KMS-11 (cell line): Measurements from ENCODE around the gene SOX2.
A peak's percentile ranks its signal among the peaks of the same experiment; 100 is the strongest.

ENCODE experiments used
- H2AFZ ChIP-seq: fragments of 200-600 bp; sonication (generic); 2 replicates; pipeline ENCODE4 v1.6.1; 2016; ENCODE audit warnings: antibody characterized with exemption, mixed run types, low read depth
- H3K27ac ChIP-seq: fragments of 200-600 bp; sonication (generic); 2 replicates; pipeline ENCODE4 v1.6.1; 2016; ENCODE audit warnings: mild to moderate bottlenecking, mixed run types
- H3K27me3 ChIP-seq: fragments of 200-600 bp; sonication (generic); 2 replicates; pipeline ENCODE4 v1.6.1; 2017; ENCODE audit warnings: mild to moderate bottlenecking, low read depth, mixed run types, moderate library complexity; ENCODE audit not compliant: insufficient read depth
- H3K36me3 ChIP-seq: fragments of 200-600 bp; sonication (generic); 2 replicates; pipeline ENCODE4 v1.6.1; 2017; ENCODE audit warnings: mild to moderate bottlenecking, mixed run types; ENCODE audit not compliant: insufficient read depth
- H3K4me1 ChIP-seq: fragments of 200-600 bp; sonication (generic); 2 replicates; pipeline ENCODE4 v1.6.1; 2016; ENCODE audit warnings: mild to moderate bottlenecking, low read depth, mixed run types; ENCODE audit not compliant: poor library complexity, severe bottlenecking
- H3K4me2 ChIP-seq: fragments of 200-600 bp; sonication (generic); 2 replicates; pipeline ENCODE4 v1.7.0; 2016; ENCODE audit warnings: mild to moderate bottlenecking, mixed run types
- H3K4me3 ChIP-seq: fragments of 200-600 bp; sonication (generic); IDR thresholded peaks from 2 replicates; pipeline ENCODE4 v1.6.1; 2017; ENCODE audit warnings: low read depth, low read length, mixed read lengths; ENCODE audit not compliant: insufficient read depth
- H3K79me2 ChIP-seq: fragments of 200-600 bp; sonication (generic); 2 replicates; pipeline ENCODE4 v1.6.1; 2016; ENCODE audit warnings: low read depth, mixed run types; ENCODE audit not compliant: insufficient read depth
- H3K9ac ChIP-seq: fragments of 200-600 bp; sonication (generic); 2 replicates; pipeline ENCODE4 v1.6.1; 2016; ENCODE audit warnings: mild to moderate bottlenecking, mixed run types
- H4K20me1 ChIP-seq: fragments of 200-600 bp; sonication (generic); 2 replicates; pipeline ENCODE4 v1.6.1; 2016; ENCODE audit warnings: mild to moderate bottlenecking, mixed run types; ENCODE audit not compliant: insufficient read depth
- TF ChIP-seq, protein P1 (sequence below): fragments of 200-600 bp; sonication (generic); conservative IDR thresholded peaks from 2 replicates; pipeline ENCODE4 v1.6.1; 2017; ENCODE audit warnings: low read depth, mild to moderate bottlenecking, antibody characterized with exemption, low read length, moderate library complexity, mixed read lengths

Gene SOX2

DNA sequence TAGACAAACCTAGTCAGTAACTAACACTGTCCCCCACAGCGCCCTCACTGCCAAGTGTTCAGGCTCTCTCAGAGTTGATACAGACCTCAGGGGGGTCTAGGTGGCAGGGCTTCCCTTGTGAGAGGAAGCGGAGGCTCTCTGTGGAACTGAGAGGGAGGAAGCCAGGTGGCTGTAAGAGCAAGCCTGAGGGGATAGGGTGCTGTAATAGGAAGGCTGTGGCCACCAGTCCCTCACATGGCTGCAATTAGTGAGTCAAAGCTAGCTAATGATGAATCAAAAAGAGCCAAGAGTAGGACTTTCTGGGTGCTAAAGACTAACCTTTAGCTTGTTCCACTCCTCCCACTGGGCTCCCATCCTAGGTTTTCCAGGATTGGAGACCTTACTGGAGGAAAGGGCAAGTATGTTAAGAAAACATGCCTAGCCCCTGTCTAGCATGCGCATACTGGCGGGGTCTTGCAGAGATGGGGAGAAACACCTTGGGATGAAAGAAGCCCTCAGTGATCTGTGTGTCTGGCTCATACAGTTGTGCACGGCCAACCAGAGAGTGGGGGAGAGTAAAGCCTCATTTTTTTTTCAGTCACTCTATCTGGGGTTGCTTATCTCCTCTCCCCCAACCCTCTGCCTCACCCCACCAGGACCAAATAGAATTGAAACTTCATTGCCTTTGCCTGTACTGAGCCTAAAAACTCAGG, 13.3 kb upstream of the SOX2 start:
- no peak overlapping the region for H3K4me3 ChIP-seq
- no peaks in the 10 kb centered on the region for H3K79me2 ChIP-seq
- peaks cover 3% of the 10 kb centered on the region; the same call in 1 of the 2 replicates for H4K20me1 ChIP-seq
- H2AFZ ChIP-seq, result no peak overlapping the region
- TF ChIP-seq, protein P1, sequence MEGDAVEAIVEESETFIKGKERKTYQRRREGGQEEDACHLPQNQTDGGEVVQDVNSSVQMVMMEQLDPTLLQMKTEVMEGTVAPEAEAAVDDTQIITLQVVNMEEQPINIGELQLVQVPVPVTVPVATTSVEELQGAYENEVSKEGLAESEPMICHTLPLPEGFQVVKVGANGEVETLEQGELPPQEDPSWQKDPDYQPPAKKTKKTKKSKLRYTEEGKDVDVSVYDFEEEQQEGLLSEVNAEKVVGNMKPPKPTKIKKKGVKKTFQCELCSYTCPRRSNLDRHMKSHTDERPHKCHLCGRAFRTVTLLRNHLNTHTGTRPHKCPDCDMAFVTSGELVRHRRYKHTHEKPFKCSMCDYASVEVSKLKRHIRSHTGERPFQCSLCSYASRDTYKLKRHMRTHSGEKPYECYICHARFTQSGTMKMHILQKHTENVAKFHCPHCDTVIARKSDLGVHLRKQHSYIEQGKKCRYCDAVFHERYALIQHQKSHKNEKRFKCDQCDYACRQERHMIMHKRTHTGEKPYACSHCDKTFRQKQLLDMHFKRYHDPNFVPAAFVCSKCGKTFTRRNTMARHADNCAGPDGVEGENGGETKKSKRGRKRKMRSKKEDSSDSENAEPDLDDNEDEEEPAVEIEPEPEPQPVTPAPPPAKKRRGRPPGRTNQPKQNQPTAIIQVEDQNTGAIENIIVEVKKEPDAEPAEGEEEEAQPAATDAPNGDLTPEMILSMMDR, result no peak
- no peaks in the 10 kb centered on the region for H3K27me3 ChIP-seq
- H3K9ac ChIP-seq, result no peak overlapping the region
- no peak overlapping the region for H3K27ac ChIP-seq
- H3K36me3 ChIP-seq, result no peaks in the 10 kb centered on the region
- H3K4me1 ChIP-seq, result peaks cover 16% of the 10 kb centered on the region
- H3K4me2 ChIP-seq, result no peak overlapping the region

DNA sequence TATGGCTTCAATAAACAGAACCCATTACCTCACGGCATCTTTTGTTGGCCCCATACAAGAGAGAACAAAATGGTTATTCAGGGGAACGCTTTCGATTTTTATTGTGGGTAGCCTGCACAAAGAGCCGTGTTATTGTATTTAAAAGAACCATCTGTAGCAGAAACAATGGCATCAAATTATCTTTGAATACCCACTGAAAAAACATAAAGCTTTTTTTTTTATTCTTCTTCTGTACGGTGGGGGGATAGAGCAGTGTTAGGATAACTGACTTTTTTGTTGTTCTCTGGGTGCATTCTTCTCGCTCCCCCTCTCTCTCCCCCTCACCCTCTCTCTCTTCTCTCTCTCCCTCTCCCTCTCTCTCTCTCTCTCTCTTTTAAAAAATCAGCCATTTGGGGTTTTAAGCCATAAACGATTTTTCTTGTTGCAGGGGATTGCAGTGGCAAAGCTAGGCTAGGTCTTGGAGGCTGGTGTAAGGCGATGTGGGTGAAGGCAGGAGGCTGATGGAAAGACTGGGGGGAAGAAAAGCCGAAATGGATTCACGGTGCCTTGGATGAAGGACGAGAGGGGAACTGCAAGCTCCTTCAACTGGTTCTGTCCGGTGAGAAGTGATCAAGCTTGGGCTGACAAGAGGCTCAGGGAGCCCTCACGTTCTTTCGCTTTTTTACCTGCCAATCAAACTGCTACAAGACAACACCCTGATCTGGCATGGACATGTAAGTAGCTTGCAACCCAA, 12.4 kb upstream of the SOX2 start:
- no peaks in the 10 kb centered on the region for H3K36me3 ChIP-seq
- TF ChIP-seq, protein P1, result no peak

DNA sequence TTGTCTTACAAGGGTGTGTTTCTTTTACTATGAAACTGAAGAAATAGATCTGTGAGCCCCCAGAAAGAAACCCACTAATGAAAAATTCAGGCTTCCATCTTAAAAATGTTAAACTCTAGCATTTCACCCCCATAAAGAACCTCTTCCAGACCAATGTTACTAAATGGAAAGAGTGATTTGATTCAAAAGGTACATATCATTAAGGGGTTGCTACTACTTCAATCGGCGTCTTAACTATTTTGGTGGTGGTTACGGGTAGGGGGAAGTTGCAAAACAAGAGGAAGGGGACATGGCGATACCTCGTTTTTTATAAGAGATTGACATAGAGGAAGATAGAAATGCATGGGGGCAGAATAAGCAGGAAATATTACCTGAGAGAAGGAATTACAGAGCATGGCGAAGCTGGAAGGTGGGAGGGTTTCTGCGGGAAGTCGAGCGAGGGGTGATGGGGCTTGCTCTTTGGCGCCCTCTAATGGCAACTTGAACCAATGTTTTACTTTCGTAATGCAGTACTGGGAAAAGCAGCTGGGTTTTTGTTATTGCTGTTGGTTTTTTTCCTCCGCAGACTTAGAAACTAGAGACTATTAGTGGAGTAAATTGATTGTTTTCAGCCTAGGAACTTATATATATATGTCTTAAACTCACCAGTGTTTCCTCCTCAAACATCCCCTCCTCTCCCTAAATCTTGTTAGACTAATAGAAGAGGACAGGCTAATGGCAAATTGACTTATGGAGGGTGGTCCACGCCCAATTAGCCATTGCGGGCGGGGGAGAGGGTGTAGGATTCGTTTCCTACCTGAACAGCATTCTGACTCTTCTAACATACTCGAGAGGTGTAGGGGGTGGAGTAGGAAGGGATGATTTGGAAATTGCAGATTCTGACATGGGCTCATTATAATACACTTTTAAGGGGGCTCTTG, 11.3 kb upstream of the SOX2 start:
- peaks cover 3% of the 10 kb centered on the region; the same call in 1 of the 2 replicates for H4K20me1 ChIP-seq
- TF ChIP-seq, protein P1, result peak; percentile 94
- no peaks in the 10 kb centered on the region for H3K79me2 ChIP-seq
- peaks cover 16% of the 10 kb centered on the region for H3K4me1 ChIP-seq
- no peak overlapping the region for H3K27ac ChIP-seq
- peak overlapping the region; percentile 40 for H3K4me2 ChIP-seq
- H3K4me3 ChIP-seq, result no peak overlapping the region
- no peaks in the 10 kb centered on the region for H3K27me3 ChIP-seq
- H3K9ac ChIP-seq, result no peak overlapping the region
- no peaks in the 10 kb centered on the region for H3K36me3 ChIP-seq
- H2AFZ ChIP-seq, result peak overlapping the region; percentile 50; the same call in 1 of the 2 replicates

More for the DNA sequence above, 12.4 kb upstream of the SOX2 start:
- Histone ChIP-seq H3K79me2 (no peaks in the 10 kb centered on the region), H3K4me1 (peaks cover 16% of the 10 kb centered on the region), H2AFZ (no peak overlapping the region), H3K27me3 (no peaks in the 10 kb centered on the region), H3K9ac (no peak overlapping the region), H3K4me2 (no peak overlapping the region), H3K4me3 (no peak overlapping the region), H3K27ac (no peak overlapping the region), H4K20me1 (peaks cover 3% of the 10 kb centered on the region; the same call in 1 of the 2 replicates)

DNA sequence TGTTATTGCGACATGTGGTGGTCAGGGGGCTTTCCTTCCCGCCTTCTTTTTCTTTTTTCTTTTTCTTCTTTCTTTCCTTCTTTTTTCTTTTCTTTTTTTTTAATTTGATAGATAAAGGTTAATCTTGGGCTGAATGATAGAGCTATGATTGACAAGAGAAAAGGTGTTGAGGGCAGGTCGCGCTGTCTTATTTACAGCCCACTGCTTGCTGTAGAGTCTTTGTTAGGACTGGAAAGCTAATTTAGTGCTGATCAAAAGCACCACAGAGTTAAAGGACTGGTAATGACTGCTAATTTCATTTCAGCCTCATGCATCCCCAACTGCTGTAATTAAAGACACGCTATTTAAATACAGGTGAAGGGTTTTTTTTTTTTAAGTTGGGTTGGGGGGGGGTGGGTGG, 10.6 kb upstream of the SOX2 start:
- Histone ChIP-seq H2AFZ (peak overlapping the region; percentile 50; the same call in 1 of the 2 replicates), H3K4me2 (peak overlapping the region; percentile 40)
- TF ChIP-seq, protein P1, result no peak

More for the DNA sequence above, 10.6 kb upstream of the SOX2 start:
- H3K79me2 ChIP-seq, result no peaks in the 10 kb centered on the region
- no peak overlapping the region for H3K9ac ChIP-seq
- no peak overlapping the region for H3K27ac ChIP-seq
- no peaks in the 10 kb centered on the region for H3K36me3 ChIP-seq
- no peak overlapping the region for H3K4me3 ChIP-seq
- peaks cover 16% of the 10 kb centered on the region for H3K4me1 ChIP-seq
- no peaks in the 10 kb centered on the region for H3K27me3 ChIP-seq
- peaks cover 3% of the 10 kb centered on the region; the same call in 1 of the 2 replicates for H4K20me1 ChIP-seq
